T-helper 9 cell (primary cell): ENCODE results near the gene APOB.
A peak's percentile ranks its signal among the peaks of the same experiment; 100 is the strongest.

Experiments
- DNase-seq: peaks from one replicate; pipeline ENCODE4 v3.0.0-alpha.2; 2020

Gene APOB

GRCh38 chr2:20972792-20973565, 70.9 kb downstream of the APOB start:
- DNase-seq, result no peak

GRCh38 chr2:20972110-20972509, 71.8 kb downstream of the APOB start:
- DNase-seq, result no peak

GRCh38 chr2:20970068-20970467, 73.8 kb downstream of the APOB start:
- no peak for DNase-seq

- DNase-seq, result no peak
Measured at GRCh38 chr2:20966061-20966595, 77.7 kb downstream of the APOB start.

GRCh38 chr2:20965221-20965620, 78.7 kb downstream of the APOB start:
- no peak for DNase-seq

GRCh38 chr2:20963867-20964266, 80.0 kb downstream of the APOB start:
- no peak for DNase-seq

GRCh38 chr2:20962939-20963557, 80.8 kb downstream of the APOB start:
- DNase-seq, result peak; percentile 68

GRCh38 chr2:20961858-20962257, 82.0 kb downstream of the APOB start:
- no peak for DNase-seq

GRCh38 chr2:20960003-20960402, 83.9 kb downstream of the APOB start:
- DNase-seq, result no peak

- DNase-seq, result no peak
Measured at GRCh38 chr2:20959252-20959651, 84.6 kb downstream of the APOB start.

GRCh38 chr2:20957788-20958525, 85.9 kb downstream of the APOB start:
- DNase-seq, result no peak

GRCh38 chr2:20955277-20956026, 88.4 kb downstream of the APOB start:
- DNase-seq, result no peak

GRCh38 chr2:20953146-20953824, 90.6 kb downstream of the APOB start:
- no peak for DNase-seq
